Vagina (tissue), 2 donors: ENCODE measurements around the gene BCR. TPM values are rescaled to one million over a fixed set of nuclear protein-coding genes. Genes with fewer than 3 reads are reported as not detected.

Source experiments
- DNase-seq, 2 donors: peaks; one replicate each; pipeline ENCODE4 v3.0.0-alpha.2; 2017; ENCODE audit errors: extremely low spot score in 2 of 2
- H3K27ac ChIP-seq: fragments of 200-600 bp; sonication (generic); one replicate; pipeline ENCODE4 v1.5.1; 2019
- H3K27me3 ChIP-seq: fragments of 200-600 bp; sonication (generic); one replicate; pipeline ENCODE4 v1.5.1; 2019
- H3K36me3 ChIP-seq, 2 donors: fragments of 200-600 bp; sonication (generic); one replicate each; pipeline ENCODE4 v1.5.1; 2017 to 2019
- H3K4me1 ChIP-seq: fragments of 200-600 bp; sonication (generic); one replicate; pipeline ENCODE4 v1.5.1; 2019
- H3K4me3 ChIP-seq, 2 donors: fragments of 200-600 bp; sonication (generic); 1 replicate in 1 of 2; 2 replicates in 1 of 2; pipeline ENCODE4 v1.5.1; 2016 to 2019
- H3K9me3 ChIP-seq: fragments of 200-600 bp; sonication (generic); one replicate; pipeline ENCODE4 v1.5.1; 2019
- POLR2A ChIP-seq, 2 donors: fragments of 450-650 bp; IDR thresholded peaks; one replicate each; pipeline ENCODE4 v1.6.1; 2017; ENCODE audit warnings: antibody characterized with exemption in 2 of 2, mild to moderate bottlenecking in 2 of 2, moderate library complexity in 2 of 2
- POLR2AphosphoS5 ChIP-seq, 2 donors: sonication (generic); formaldehyde crosslinking; IDR thresholded peaks; one replicate each; pipeline ENCODE4 v1.9.0; 2017; ENCODE audit warnings: antibody characterized with exemption in 2 of 2, mild to moderate bottlenecking in 2 of 2, low read depth in 1 of 2; ENCODE audit not compliant: insufficient read depth in 1 of 2
- intact Hi-C: fragments of 100-400 bp; cut with DNase I; formaldehyde crosslinking; loops from one replicate; pipeline ENCODE4 v1.15.1; 2023
- total RNA-seq: library from RNA; depleted of rRNA; stranded (reverse); fragments of >200 nt; gene quantifications from one replicate; pipeline ENCODE4 v1.2.3, GENCODE V29; 2016
- TF ChIP-seq, protein P1 (sequence below), 3 experiments: fragments of 450-650 bp in 2 of 3; fragments of 200-600 bp in 1 of 3; sonication (generic) in 1 of 3; IDR thresholded peaks; one replicate each; pipeline ENCODE4 v1.5.1; 2017 to 2019; ENCODE audit warnings: antibody characterized with exemption in 3 of 3, mild to moderate bottlenecking in 2 of 3, moderate library complexity in 2 of 3

Gene BCR
- total RNA-seq, 1 donor from 2014 or later: 52.5 TPM

DNA sequence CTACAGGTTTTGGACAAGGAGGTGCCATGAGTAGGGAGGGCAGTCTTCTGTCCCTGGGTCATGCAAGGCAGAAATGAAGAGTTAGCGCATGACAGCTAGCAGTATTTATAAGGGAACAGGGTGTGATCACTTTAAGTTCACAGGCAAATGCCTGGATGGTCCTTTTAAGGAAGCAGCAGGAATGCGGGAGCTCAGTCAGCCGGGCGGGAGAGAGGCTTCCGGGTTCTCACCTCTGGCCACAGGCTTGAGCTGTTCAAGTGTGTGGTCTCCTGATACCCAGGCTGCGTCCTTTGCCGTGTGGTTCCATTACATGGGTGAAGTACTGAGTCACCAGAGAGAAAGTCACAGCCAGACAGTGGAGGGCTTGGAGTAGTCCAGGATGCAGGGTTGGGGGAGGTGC lies 105.4 kb downstream of the BCR start:
- Histone ChIP-seq H3K4me3 (no peak overlapping the region), H3K4me1 (peaks cover 31% of the 10 kb centered on the region), H3K36me3 (peaks cover 0 to 26% of the 10 kb centered on the region in 2 donors), H3K27ac (no peak overlapping the region), H3K9me3 (no peaks in the 10 kb centered on the region), H3K27me3 (no peaks in the 10 kb centered on the region)
- no peak for DNase-seq
- intact Hi-C loops: no loop called here
- no peak for TF ChIP-seq POLR2AphosphoS5 (IDR thresholded peaks at IDR 0.05; ENCODE audit: insufficient read depth in 1 of 2, low read depth in 1 of 2)
- TF ChIP-seq POLR2A (IDR thresholded peaks at IDR 0.05): no peak
- TF ChIP-seq, protein P1, sequence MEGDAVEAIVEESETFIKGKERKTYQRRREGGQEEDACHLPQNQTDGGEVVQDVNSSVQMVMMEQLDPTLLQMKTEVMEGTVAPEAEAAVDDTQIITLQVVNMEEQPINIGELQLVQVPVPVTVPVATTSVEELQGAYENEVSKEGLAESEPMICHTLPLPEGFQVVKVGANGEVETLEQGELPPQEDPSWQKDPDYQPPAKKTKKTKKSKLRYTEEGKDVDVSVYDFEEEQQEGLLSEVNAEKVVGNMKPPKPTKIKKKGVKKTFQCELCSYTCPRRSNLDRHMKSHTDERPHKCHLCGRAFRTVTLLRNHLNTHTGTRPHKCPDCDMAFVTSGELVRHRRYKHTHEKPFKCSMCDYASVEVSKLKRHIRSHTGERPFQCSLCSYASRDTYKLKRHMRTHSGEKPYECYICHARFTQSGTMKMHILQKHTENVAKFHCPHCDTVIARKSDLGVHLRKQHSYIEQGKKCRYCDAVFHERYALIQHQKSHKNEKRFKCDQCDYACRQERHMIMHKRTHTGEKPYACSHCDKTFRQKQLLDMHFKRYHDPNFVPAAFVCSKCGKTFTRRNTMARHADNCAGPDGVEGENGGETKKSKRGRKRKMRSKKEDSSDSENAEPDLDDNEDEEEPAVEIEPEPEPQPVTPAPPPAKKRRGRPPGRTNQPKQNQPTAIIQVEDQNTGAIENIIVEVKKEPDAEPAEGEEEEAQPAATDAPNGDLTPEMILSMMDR (IDR thresholded peaks at IDR 0.05): no peak

DNA sequence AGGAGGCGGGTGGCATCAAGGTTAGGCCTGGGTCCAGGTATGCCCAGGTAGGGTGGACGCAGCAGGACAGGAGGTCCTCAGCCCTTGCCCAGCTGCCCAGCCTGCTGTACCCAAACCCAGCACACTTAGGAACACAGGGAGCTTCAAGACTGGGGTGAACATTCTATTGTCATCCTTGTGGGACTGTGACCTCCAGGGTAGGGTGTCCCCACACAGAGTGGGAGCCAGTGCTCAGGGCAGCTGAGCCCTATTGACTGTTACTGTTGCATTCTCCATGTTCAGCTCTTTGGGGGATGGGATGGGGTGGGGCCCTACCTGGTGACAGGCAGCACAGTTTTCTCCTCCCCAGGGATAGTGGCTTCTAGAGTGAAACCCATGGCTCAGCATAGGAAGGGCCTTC lies 106.0 kb downstream of the BCR start:
- H3K4me3 ChIP-seq: no peak overlapping the region
- no peak for DNase-seq
- intact Hi-C loops: no loop called here
- H3K36me3 ChIP-seq: peaks cover 0 to 26% of the 10 kb centered on the region in 2 donors
- no peak for TF ChIP-seq POLR2AphosphoS5 (IDR thresholded peaks at IDR 0.05; ENCODE audit: insufficient read depth in 1 of 2, low read depth in 1 of 2)
- no peak overlapping the region for H3K27ac ChIP-seq
- H3K9me3 ChIP-seq: no peaks in the 10 kb centered on the region
- peaks cover 25% of the 10 kb centered on the region for H3K4me1 ChIP-seq
- H3K27me3 ChIP-seq: no peaks in the 10 kb centered on the region

DNA sequence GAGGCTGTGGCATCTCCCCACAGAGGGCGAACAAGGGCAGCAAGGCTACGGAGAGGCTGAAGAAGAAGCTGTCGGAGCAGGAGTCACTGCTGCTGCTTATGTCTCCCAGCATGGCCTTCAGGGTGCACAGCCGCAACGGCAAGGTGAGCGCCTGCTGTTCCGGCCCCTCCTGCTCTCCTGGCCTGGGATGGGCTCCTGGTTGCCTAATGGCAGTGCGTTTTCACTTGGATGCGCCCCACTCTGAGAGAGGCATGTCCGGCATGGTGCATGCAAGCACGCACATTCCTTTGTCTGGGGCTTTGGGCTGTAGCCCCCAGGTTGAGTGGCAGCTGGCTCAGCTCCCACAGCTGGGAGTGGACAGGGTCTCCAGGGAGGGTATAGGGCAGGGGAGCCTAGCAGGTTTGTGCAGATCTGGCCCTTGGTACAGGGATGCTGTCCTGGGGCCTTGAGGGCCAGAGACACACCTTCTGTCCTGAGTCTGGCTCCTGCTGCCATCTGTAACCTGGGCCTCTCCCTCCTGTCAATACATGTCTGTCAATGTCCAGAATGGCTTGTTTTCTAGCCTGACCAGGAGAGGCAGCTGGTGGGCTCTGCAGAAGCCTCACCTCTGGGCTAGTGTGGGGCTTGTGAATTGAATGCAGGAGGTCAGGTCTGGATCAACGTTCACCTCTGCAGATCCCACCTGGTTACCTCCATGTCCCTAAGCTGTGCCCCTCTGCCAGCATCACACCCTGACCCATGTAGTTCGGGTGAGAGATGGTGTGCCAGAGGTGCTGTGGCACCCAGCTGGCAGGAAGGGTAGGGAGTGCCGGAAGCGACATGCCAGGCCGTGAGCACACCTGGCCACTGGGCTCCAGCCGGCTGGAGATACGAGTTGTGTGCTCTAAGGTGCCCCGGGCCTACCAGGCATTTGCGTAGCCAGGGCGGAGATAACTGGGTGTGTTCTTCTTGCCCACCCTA lies 107.1 kb downstream of the BCR start:
- intact Hi-C loops: no loop called here
- Histone ChIP-seq H3K4me1 (peaks cover 14% of the 10 kb centered on the region), H3K9me3 (no peaks in the 10 kb centered on the region), H3K27me3 (no peaks in the 10 kb centered on the region), H3K27ac (no peak overlapping the region), H3K4me3 (no peak overlapping the region), H3K36me3 (peaks cover 0 to 32% of the 10 kb centered on the region in 2 donors)
- TF ChIP-seq, protein P1 (IDR thresholded peaks at IDR 0.05): no peak
- TF ChIP-seq POLR2A (IDR thresholded peaks at IDR 0.05) (no peak), POLR2AphosphoS5 (IDR thresholded peaks at IDR 0.05; ENCODE audit: insufficient read depth in 1 of 2, low read depth in 1 of 2) (no peak)
- DNase-seq: no peak

DNA sequence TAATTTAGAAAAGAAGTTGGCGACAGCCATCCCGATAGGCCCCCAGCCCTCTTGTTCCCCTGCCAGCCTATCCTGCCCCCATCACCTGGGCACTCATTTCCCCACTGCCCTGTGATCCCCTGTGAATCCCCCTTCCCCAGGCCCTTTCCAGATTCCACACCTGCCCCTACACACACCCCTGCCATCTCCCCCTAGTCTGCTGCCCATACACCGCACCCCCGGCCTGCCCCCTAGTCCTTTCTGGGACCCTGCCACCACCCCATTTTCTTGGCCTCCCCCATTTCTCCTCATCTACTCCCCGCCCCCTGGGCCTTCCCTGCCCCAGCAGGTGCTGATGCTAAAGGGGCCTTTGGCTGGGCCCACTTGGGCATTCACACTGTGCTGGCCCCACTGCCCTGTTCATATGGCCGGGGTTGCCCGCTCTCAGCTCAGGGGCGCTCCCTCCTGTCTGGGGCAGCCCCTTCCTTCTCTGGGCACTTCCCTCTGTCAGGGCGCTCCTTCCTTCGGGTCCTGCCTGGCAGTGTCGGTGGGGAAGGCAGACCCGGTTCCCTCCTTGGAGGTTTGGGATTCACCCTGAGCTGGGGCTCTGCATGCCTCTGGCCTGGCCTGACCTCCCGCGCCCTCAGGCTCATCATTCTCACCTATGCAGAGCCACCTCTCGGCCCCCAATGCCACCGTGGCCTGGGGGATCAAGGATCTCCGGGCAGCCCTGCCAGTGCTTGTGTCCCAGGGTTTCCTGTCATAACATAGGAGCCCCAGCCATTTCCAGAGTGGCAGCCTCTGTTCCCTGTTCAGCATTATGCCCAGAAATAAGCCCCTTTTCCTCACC lies 108.2 kb downstream of the BCR start:
- DNase-seq: no peak
- TF ChIP-seq POLR2A (IDR thresholded peaks at IDR 0.05): no peak
- TF ChIP-seq, protein P1 (IDR thresholded peaks at IDR 0.05): no peak
- TF ChIP-seq POLR2AphosphoS5 (IDR thresholded peaks at IDR 0.05; ENCODE audit: insufficient read depth in 1 of 2, low read depth in 1 of 2): no peak
- H3K9me3 ChIP-seq: no peaks in the 10 kb centered on the region
- peaks cover 7% of the 10 kb centered on the region for H3K4me1 ChIP-seq
- H3K27ac ChIP-seq: no peak overlapping the region
- no peak overlapping the region for H3K4me3 ChIP-seq
- H3K27me3 ChIP-seq: no peaks in the 10 kb centered on the region
- intact Hi-C loops: no loop called here
- peaks cover 0 to 43% of the 10 kb centered on the region in 2 donors for H3K36me3 ChIP-seq

DNA sequence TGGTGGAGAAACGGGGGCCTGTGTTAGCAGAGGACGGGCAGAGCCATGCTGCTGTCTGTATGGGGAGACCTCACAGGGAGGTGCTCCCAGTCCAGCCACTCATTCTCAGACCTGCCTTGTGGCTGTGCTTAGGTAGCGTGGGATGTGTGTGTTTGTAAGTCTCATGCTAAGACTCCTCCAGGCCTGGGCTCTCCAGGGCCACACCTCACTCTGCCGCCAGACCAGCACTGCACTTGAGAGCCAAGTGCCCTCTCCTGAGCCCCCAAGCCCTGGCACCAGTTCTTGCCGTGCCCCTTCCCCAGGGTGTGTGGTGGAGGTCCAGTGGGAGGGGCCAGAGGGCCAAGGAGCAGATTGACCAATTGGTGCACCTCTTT lies 108.8 kb downstream of the BCR start:
- DNase-seq: no peak
- H3K9me3 ChIP-seq: no peaks in the 10 kb centered on the region
- no peak overlapping the region for H3K27ac ChIP-seq
- no peak overlapping the region for H3K4me3 ChIP-seq
- intact Hi-C loops: no loop called here
- H3K4me1 ChIP-seq: peaks cover 7% of the 10 kb centered on the region
- H3K36me3 ChIP-seq: peaks cover 0 to 49% of the 10 kb centered on the region in 2 donors
- no peaks in the 10 kb centered on the region for H3K27me3 ChIP-seq
- TF ChIP-seq POLR2AphosphoS5 (IDR thresholded peaks at IDR 0.05; ENCODE audit: insufficient read depth in 1 of 2, low read depth in 1 of 2) (no peak), POLR2A (IDR thresholded peaks at IDR 0.05) (no peak)
- TF ChIP-seq, protein P1 (IDR thresholded peaks at IDR 0.05): no peak
